Osteoblast (primary cell): ENCODE measurements around the gene DDX51. TPM values are rescaled to one million over a fixed set of nuclear protein-coding genes. Genes with fewer than 3 reads are reported as not detected.

Source experiments
- DNase-seq: peaks from one replicate; pipeline ENCODE4 v3.0.0; 2011; ENCODE audit warnings: low spot score, mixed read lengths; ENCODE audit not compliant: insufficient read length; ENCODE audit errors: missing footprints
- H2AFZ ChIP-seq: 2 replicates; pipeline ENCODE4 v1.6.0; 2011; ENCODE audit warnings: mild to moderate bottlenecking, low read length
- H3K27ac ChIP-seq: 2 replicates; pipeline ENCODE4 v1.5.1; 2011; ENCODE audit warnings: mild to moderate bottlenecking, low read depth, low read length, moderate library complexity
- H3K27me3 ChIP-seq: 2 replicates; pipeline ENCODE4 v1.6.0; 2012; ENCODE audit warnings: mild to moderate bottlenecking, control low read depth, inconsistent platforms, low read length, moderate library complexity; ENCODE audit not compliant: insufficient read depth
- H3K36me3 ChIP-seq: 2 replicates; pipeline ENCODE4 v1.5.1; 2011; ENCODE audit warnings: mild to moderate bottlenecking, low read length, control low read depth, moderate library complexity; ENCODE audit not compliant: insufficient read depth
- H3K4me1 ChIP-seq: 2 replicates; pipeline ENCODE4 v1.5.1; 2011; ENCODE audit warnings: mild to moderate bottlenecking, low read length, control low read depth, moderate library complexity; ENCODE audit not compliant: insufficient read depth
- H3K4me2 ChIP-seq: 2 replicates; pipeline ENCODE4 v1.6.0; 2011; ENCODE audit warnings: mild to moderate bottlenecking, low read length; ENCODE audit not compliant: insufficient read depth
- H3K4me3 ChIP-seq: fragments of 200-600 bp; sonication (generic); 3 replicates; pipeline ENCODE4 v1.5.1; 2012; ENCODE audit warnings: mild to moderate bottlenecking, low read length, inconsistent platforms; ENCODE audit not compliant: insufficient read depth
- H3K79me2 ChIP-seq: 2 replicates; pipeline ENCODE4 v1.6.0; 2012; ENCODE audit warnings: mild to moderate bottlenecking, low read length, control low read depth, inconsistent platforms; ENCODE audit not compliant: insufficient read depth
- H3K9me3 ChIP-seq: 2 replicates; pipeline ENCODE4 v1.5.1; 2011; ENCODE audit warnings: low read depth, low read length, control low read depth
- H4K20me1 ChIP-seq: 2 replicates; pipeline ENCODE4 v1.6.0; 2012; ENCODE audit warnings: mild to moderate bottlenecking, low read length, control low read depth; ENCODE audit not compliant: insufficient read depth
- CTCF ChIP-seq: IDR thresholded peaks from 2 replicates; pipeline ENCODE4 v1.5.1; 2011; ENCODE audit warnings: mild to moderate bottlenecking, low read depth, low read length, moderate library complexity; ENCODE audit errors: extremely low read depth
- small RNA-seq: library from RNA; depleted of rRNA; stranded (forward); fragments of <200 nt; gene quantifications from one replicate; pipeline ENCODE3, GENCODE V24; 2012
- total RNA-seq: library from RNA; depleted of rRNA; stranded (reverse); fragments of >200 nt; gene quantifications from 2 replicates; pipeline ENCODE4 v1.2.3, GENCODE V29; 2012

DDX51 gene
- total RNA-seq, 1 donor: 6.2 TPM

GRCh38 chr12:132094269-132094891 lies 49.7 kb downstream of the DDX51 start:
- no peaks in the 10 kb centered on the region for H3K27me3 ChIP-seq
- H3K9me3 ChIP-seq: no peaks in the 10 kb centered on the region
- no peak overlapping the region for H3K4me2 ChIP-seq
- no peak overlapping the region for H2AFZ ChIP-seq
- no peak for TF ChIP-seq CTCF
- peaks cover 15% of the 10 kb centered on the region for H3K36me3 ChIP-seq
- no peak overlapping the region for H3K4me3 ChIP-seq
- H3K79me2 ChIP-seq: peaks cover 56% of the 10 kb centered on the region
- H4K20me1 ChIP-seq: peaks cover 2% of the 10 kb centered on the region
- no peak overlapping the region for H3K27ac ChIP-seq
- no peaks in the 10 kb centered on the region for H3K4me1 ChIP-seq
- DNase-seq: no peak

- H2AFZ ChIP-seq: no peak overlapping the region
- peaks cover 5% of the 10 kb centered on the region for H3K4me1 ChIP-seq
- H3K36me3 ChIP-seq: peaks cover 15% of the 10 kb centered on the region
- no peak overlapping the region for H3K4me2 ChIP-seq
- no peak for DNase-seq
- H3K27me3 ChIP-seq: no peaks in the 10 kb centered on the region
- no peak overlapping the region for H3K27ac ChIP-seq
- H3K4me3 ChIP-seq: no peak overlapping the region
- no peak for TF ChIP-seq CTCF
- H3K79me2 ChIP-seq: peaks cover 58% of the 10 kb centered on the region
- H3K9me3 ChIP-seq: no peaks in the 10 kb centered on the region
- H4K20me1 ChIP-seq: peaks cover 15% of the 10 kb centered on the region
Observed at GRCh38 chr12:132089407-132089910, 54.7 kb downstream of the DDX51 start.

Small RNAs within 50 kb of the gene (small RNA-seq; reads per million reads assigned to genes)
- not detected for gene AC138466.3

Other genes starting within 250 kb of the DDX51 start
- 13.3 and 14.1 TPM in 2 replicates for gene ULK1, start 249.7 kb downstream of the DDX51 start, total RNA-seq
- 6.5 and 7.6 TPM in 2 replicates for gene PUS1, start 215.0 kb downstream of the DDX51 start, total RNA-seq
- gene EP400, start 194.4 kb downstream of the DDX51 start, total RNA-seq: 14.4 and 14.5 TPM in 2 replicates
- 7.7 and 11.2 TPM in 2 replicates for gene NOC4L, start 138 bp upstream of the DDX51 start, total RNA-seq
- gene GALNT9, start 185.3 kb upstream of the DDX51 start, total RNA-seq: 0.36 and 1.2 TPM in 2 replicates